Colonic mucosa (tissue), 4 donors: ENCODE data around the gene RAB9A. TPM values are rescaled to one million over a fixed set of nuclear protein-coding genes. Genes with fewer than 3 reads are reported as not detected.

ENCODE experiments used
- DNase-seq: peaks from one replicate; pipeline ENCODE4 v3.0.0-alpha.2; 2020
- H3K27ac ChIP-seq: fragments of 200-600 bp; one replicate; pipeline ENCODE4 v1.8.0; 2021
- H3K27me3 ChIP-seq: fragments of 200-600 bp; one replicate; pipeline ENCODE4 v1.8.0; 2021
- H3K36me3 ChIP-seq: fragments of 200-600 bp; one replicate; pipeline ENCODE4 v1.8.0; 2021
- H3K4me1 ChIP-seq: fragments of 200-600 bp; one replicate; pipeline ENCODE4 v1.8.0; 2021; ENCODE audit warnings: mild to moderate bottlenecking
- H3K4me3 ChIP-seq: fragments of 200-600 bp; one replicate; pipeline ENCODE4 v1.8.0; 2021
- H3K9ac ChIP-seq, 2 donors: one replicate each; pipeline ENCODE4 v1.7.0; 2013; ENCODE audit warnings: control low read depth in 2 of 2, low read depth in 2 of 2, low read length in 2 of 2
- H3K9me3 ChIP-seq: fragments of 200-600 bp; one replicate; pipeline ENCODE4 v1.8.0; 2021
- CTCF ChIP-seq: fragments of 200-600 bp; IDR thresholded peaks from one replicate; pipeline ENCODE4 v1.8.0; 2022; ENCODE audit warnings: antibody characterized with exemption, mild to moderate bottlenecking
- intact Hi-C: fragments of 100-400 bp; cut with DNase I; formaldehyde crosslinking; loops from one replicate; pipeline ENCODE4 v1.14.1; 2022
- total RNA-seq, 2 donors: library from RNA; stranded (reverse); fragmentation: NEBNext Ultra II Directional in 1 of 2; extraction: Animal tissue kit (Norgen Biotek cat#: 25700) in 1 of 2; gene quantifications; one replicate each; pipeline ENCODE4 v1.2.1, GENCODE V29; 2021
- donor health status: healthy.
- donor health status: DM: no; HTN: no; CAD: no.
- donor health status: DM: no; HTN: no; CAD: no.

Gene RAB9A
- total RNA-seq, 2 donors from 2014 or later: 23.0 to 67.1 TPM

GRCh38 chrX:13695601-13696115 lies 6.7 kb downstream of the RAB9A start:
- Histone ChIP-seq H3K4me3 (no peak overlapping the region), H3K9ac (no peak overlapping the region), H3K9me3 (no peaks in the 10 kb centered on the region), H3K27ac (peak overlapping the region; percentile 19), H3K27me3 (no peaks in the 10 kb centered on the region), H3K4me1 (peaks cover 4% of the 10 kb centered on the region), H3K36me3 (no peaks in the 10 kb centered on the region)
- DNase-seq: no peak
- intact Hi-C loops: no loop called here
- TF ChIP-seq CTCF: no peak

GRCh38 chrX:13697455-13697854 lies 8.5 kb downstream of the RAB9A start:
- H3K4me1 ChIP-seq: peaks cover 4% of the 10 kb centered on the region
- intact Hi-C loops: no loop called here

GRCh38 chrX:13697976-13698375 lies 9.0 kb downstream of the RAB9A start:
- H3K4me3 ChIP-seq: no peak overlapping the region
- no peak for TF ChIP-seq CTCF
- no peak overlapping the region for H3K27ac ChIP-seq
- H3K27me3 ChIP-seq: no peaks in the 10 kb centered on the region
- H3K9me3 ChIP-seq: no peaks in the 10 kb centered on the region
- intact Hi-C loops: no loop called here
- peaks cover 4% of the 10 kb centered on the region for H3K4me1 ChIP-seq
- DNase-seq: no peak
- H3K9ac ChIP-seq: no peak overlapping the region
- no peaks in the 10 kb centered on the region for H3K36me3 ChIP-seq

More at GRCh38 chrX:13697455-13697854, 8.5 kb downstream of the RAB9A start:
- Histone ChIP-seq H3K9ac (no peak overlapping the region), H3K27me3 (no peaks in the 10 kb centered on the region), H3K4me3 (no peak overlapping the region), H3K27ac (no peak overlapping the region), H3K36me3 (no peaks in the 10 kb centered on the region), H3K9me3 (no peaks in the 10 kb centered on the region)
- TF ChIP-seq CTCF: no peak
- no peak for DNase-seq

- Histone ChIP-seq H3K9me3 (no peaks in the 10 kb centered on the region), H3K36me3 (no peaks in the 10 kb centered on the region), H3K4me1 (peaks cover 4% of the 10 kb centered on the region), H3K9ac (no peak overlapping the region), H3K27ac (peak overlapping the region; percentile 58), H3K4me3 (no peak overlapping the region), H3K27me3 (no peaks in the 10 kb centered on the region)
- DNase-seq: no peak
- intact Hi-C loops: no loop called here
- no peak for TF ChIP-seq CTCF
Observed at GRCh38 chrX:13698432-13698831, 9.5 kb downstream of the RAB9A start.

- H3K36me3 ChIP-seq: no peaks in the 10 kb centered on the region
- no peak overlapping the region for H3K9ac ChIP-seq
- H3K4me1 ChIP-seq: peaks cover 4% of the 10 kb centered on the region
- no peak overlapping the region for H3K4me3 ChIP-seq
- H3K27me3 ChIP-seq: no peaks in the 10 kb centered on the region
- peak; percentile 55 for DNase-seq
- intact Hi-C loops: no loop called here
- no peaks in the 10 kb centered on the region for H3K9me3 ChIP-seq
- peak overlapping the region; percentile 58 for H3K27ac ChIP-seq
- no peak for TF ChIP-seq CTCF
Observed at GRCh38 chrX:13699183-13699826, 10.4 kb downstream of the RAB9A start.
